NCI-H1048 (cell line): ENCODE measurements around the gene HOXD4.

Experiments used
- DNase-seq: peaks from one replicate; lab custom pipeline; 2025; lab: John Stamatoyannopoulos, UW

The HOXD4 gene

GRCh38 chr2:176156807-176157498 is 5.6 kb downstream of the HOXD4 start, which contains the start of gene HOXD3:
Gene HOXD3, plus strand, starts transcription at chr2:176157307. Its CDS starts 11,808 bp downstream, at chr2:176169115.
- DNase-seq = no peak

GRCh38 chr2:176157499-176158185 is 6.3 kb downstream of the HOXD4 start:
- DNase-seq = peak; percentile 36

DNA sequence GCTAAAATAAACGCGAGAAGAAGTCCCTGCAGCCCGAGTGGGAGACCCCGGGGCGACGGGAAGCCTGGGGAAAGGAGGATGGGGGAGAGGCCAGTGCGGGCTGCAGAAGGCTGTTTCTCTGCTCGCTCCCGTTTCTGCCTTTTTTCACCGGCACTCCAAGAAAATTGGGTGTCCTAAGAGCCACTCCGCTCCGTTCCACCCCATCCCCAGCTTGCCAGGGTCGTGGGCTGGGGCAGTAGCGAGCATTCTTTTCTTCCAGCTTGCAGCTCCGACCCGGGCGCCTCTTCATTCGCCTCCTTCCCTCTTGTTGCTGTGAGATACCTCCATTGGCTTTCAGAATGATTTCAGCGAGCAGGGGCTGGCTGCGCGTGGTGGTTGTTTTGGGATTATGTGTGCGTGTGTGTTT is 6.8 kb downstream of the HOXD4 start:
- DNase-seq = no peak

GRCh38 chr2:176158855-176159662 is 7.7 kb downstream of the HOXD4 start:
- DNase-seq = no peak

DNA sequence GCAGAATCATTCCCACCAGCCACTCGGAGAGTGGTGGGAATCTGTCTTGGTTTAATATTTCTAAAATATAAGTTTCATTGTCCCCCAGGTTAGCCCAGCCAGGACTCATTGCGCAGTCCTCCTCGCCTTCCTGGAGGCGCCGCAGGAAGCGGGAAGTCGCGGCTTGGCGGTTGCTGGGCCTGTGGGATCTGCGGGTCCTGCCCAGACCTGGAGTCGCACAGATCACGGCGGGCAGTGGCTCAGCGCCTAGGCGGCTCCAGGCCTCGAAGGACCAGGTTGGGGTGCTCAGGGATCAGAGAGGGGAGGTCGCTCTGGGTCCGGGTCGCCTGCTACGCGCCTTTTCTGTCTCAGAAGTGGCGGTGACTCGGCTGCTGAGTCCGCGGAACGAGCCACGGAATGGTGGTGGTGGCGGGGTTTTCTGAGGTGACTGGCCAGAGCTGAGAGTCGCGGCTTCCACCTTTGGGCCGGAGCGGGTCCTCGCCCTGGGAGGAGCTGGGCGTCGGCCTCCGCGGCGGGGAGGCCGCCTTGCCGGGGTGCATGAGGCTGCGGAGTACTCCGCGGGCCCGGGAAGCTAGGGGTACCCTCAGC is 8.4 kb downstream of the HOXD4 start:
- no peak for DNase-seq

DNA sequence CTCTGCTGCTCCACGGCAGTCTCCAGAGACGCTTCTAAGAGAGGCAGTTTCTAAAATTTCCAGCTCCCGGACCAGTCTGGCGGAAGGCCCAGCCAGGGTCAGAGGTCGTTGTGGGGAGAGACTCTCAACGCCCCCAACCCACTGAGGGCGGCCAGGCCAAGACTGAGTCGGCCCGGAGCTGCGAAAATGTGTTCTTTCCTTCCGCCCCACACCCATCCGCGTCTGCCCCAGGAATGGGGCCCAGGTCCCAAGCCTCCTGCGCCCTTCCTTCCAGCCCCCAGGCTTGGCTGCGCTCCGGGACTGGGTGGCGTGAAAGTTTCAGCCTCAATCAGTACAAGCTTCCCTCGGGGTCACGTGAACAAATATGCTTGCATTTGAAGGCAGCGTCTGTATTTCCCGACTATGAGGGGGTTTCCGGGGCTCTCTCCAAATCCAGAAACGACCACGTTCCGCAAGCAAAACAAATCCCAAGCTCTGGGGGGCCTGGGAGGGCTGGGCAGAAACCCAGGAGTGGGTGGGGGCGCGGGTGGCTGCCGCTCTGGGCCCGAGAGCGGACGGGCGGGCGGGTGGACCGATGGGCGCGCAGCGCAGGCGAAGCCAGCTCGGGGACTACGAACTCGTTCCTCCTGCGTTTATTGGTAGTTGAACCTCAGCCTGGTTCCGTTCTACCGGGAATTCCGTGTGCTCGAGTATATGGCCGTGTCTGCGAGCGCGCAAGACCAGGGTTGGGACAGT is 9.1 kb downstream of the HOXD4 start:
- no peak for DNase-seq

DNA sequence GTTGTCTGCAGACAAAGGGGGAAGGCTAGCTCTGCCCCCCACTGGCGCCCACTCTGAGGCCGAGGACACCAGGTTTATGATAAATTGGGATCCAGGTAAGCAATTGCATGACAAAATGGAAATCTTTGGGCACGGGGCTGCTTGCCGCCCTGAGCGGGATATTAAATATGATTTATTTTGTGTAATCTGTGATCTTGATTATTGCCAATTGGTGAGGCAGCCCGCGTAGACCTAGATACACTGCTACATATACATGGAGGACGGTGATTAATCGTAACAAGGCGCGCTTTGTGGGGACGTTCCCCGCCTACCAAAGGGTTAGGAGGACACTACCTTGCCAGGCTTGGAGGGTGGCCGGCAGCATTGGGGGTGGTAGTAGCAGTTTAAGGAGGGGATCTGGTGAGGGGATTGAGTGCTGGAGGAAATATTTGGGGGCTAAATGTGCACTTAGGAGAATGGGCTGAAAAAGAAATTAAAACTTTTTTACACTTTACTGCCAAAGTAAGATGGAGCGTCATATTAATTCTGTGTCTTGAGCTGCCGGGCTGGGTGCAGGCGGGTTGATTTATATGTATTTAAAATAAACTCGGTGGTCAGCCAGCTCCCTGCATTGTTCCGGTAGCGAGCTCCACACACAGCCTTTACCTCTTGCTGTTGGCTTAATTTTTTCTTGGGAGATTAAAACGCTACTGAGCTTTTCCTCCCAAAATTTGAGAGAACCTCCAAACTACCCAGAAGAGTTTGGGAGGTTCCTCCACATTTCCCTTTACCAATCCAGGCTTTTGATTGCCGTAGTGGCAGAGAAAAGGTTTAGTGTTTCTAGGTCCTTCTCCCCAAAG is 9.9 kb downstream of the HOXD4 start:
- DNase-seq = no peak

- DNase-seq = no peak
Observed at GRCh38 chr2:176161825-176162626, 10.7 kb downstream of the HOXD4 start.

- no peak for DNase-seq
Observed at GRCh38 chr2:176162911-176163671, 11.7 kb downstream of the HOXD4 start.

GRCh38 chr2:176163672-176164056 is 12.3 kb downstream of the HOXD4 start:
- no peak for DNase-seq

DNA sequence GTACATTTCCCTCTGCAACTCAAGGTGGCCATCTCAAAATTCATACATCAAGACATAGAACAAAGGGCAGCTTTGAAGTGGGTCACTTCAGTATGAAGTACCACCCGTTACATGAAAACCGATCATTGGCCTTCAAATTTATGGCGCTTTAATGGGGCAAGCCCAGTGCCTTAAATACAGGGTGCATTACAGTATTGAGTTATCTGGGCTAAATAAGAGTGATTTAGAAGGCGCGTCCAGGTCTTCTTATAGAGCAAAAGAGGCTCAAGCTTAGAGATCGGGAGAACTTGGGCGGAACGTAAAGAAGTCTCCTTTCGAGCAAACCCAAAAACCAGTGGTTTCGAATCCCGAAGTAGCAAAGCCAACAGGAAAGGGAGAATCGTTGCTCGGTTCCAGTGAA is 12.9 kb downstream of the HOXD4 start:
- no peak for DNase-seq

DNA sequence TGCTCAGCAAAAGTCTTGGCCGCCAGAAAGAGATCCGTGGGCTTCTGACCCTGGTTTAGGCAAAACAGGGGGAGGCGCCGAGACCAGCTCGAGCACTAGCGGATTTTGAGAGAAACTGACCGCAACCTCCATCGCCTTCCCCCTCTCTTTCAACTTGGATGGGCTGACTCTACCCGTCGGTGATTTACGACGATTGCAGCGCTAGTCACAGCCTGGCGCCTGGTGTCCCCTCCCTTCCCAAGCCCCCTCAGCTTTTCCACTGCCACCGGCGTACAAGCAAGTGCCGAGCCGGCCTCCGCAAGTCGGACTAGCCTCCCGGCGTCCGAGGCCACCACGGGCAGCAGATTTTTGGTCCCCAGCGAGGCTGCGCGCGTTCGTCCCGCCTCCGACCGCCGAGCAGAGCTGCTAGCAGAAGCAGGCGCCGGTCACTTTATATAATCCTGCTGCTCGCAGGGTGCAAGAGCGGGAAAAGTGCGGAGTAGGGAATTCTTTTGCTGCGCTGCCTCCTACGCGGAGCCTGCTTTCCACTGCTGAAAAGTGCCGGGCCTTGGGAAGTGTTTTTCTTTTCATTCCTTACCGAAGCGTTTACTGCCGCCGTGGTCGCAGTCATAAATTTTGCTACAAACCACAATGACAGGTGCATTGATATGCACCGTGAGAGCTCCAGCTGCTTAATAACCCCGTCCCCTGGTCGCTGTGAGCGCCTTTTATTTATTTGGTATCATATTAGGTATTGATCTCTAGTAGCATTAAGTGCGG is 13.4 kb downstream of the HOXD4 start:
- DNase-seq = no peak

DNA sequence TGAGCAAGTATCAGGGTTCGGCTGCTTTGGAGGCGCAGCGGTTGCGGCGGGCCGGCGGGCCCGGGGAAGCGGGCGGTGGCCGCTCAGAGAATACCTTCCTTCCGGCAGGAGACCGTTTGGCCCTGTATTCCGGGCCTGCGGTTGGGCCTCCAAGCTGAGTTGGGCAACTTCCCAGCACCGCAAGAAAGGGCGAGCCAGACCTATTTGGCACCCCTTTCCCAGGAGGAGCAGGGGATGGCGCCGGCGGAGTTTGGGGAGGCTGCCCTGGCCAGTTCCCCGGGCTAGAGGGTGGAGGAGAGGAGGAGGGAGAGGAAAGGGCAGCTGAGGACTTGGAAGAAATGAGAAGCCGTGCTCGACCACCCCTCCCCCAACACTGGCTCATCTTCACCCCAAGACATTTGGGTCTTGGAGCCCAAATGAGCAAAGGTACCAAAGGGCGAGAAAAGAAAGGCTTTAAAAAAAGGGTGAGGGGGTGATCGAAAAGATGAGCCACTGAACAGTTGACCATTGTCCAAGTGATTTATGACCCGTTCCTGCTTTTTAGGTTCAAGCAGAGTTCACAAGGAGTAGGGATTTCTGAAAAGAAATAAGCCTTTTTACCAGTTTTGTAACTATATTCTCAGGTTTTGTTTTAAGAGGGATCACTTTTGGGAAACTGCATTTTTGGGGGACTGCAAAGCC is 14.2 kb downstream of the HOXD4 start:
- DNase-seq = no peak

DNA sequence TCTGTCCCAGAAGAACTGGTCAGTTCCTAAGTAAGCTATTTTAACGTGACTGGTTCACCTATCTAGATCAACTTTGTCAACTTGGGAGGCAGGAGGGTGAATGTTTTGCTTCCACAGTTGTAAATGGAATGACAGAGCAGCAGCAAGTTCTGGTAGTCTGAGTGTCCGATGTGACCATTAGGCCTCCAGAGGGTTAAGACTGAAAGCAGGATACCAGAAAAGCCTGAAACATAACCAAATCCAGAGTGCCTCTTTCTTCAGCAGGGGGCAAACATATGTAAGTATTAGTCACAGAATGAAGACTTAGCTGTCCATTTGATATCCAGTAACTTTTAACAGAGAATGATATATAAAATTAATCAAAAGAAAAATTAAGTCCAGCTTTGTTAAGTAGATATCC is 14.9 kb downstream of the HOXD4 start:
- no peak for DNase-seq

GRCh38 chr2:176167398-176167797 is 16.0 kb downstream of the HOXD4 start:
- DNase-seq = no peak

GRCh38 chr2:176169181-176169580 is 17.8 kb downstream of the HOXD4 start:
- DNase-seq = no peak

DNA sequence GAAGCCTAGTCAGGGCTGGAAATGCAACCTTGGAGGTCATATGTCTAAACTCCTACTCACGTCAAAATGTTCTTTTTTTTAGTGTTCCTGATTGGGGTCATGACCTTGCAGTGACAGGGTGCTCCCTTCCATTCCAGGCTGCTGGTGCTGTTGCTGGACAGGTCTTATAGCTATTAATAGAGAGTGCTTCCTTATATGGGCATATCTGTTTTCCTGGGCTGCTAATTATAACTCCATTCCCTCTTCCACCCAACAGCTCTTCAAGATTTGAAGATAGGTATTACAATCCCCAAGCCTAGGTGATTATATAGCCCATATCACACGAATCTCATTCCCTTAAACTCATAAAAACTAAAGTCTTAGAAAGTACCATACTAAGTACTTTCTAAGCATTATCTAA is 18.4 kb downstream of the HOXD4 start:
- DNase-seq = no peak
